Peyer's patch (tissue), 4 donors: Measurements from ENCODE around the gene OCA2. TPM values are rescaled to one million over a fixed set of nuclear protein-coding genes. Genes with fewer than 3 reads are reported as not detected.

Experiments used
- DNase-seq, 3 donors: peaks; one replicate each; pipeline ENCODE4 v3.0.0-alpha.2; 2017 to 2019
- H3K27ac ChIP-seq, 4 donors: fragments of 200-600 bp; sonication (generic); one replicate each; pipeline ENCODE4 v1.5.1; 2016 to 2019
- H3K27me3 ChIP-seq, 2 donors: fragments of 200-600 bp; sonication (generic); one replicate each; pipeline ENCODE4 v1.5.1; 2019
- H3K36me3 ChIP-seq, 3 donors: fragments of 200-600 bp; sonication (generic); one replicate each; pipeline ENCODE4 v1.5.1; 2016 to 2019
- H3K4me1 ChIP-seq, 4 donors: fragments of 200-600 bp; sonication (generic); one replicate each; pipeline ENCODE4 v1.5.1; 2016 to 2019
- H3K4me3 ChIP-seq, 4 donors: fragments of 200-600 bp; sonication (generic); 1 replicate in 3 of 4; 2 replicates in 1 of 4; pipeline ENCODE4 v1.5.1; 2016 to 2019; ENCODE audit warnings: mild to moderate bottlenecking in 1 of 4
- H3K9me3 ChIP-seq, 4 donors: fragments of 200-600 bp; sonication (generic); one replicate each; pipeline ENCODE4 v1.5.1; 2016 to 2019; ENCODE audit warnings: mild to moderate bottlenecking in 1 of 4
- POLR2A ChIP-seq, 2 donors: fragments of 450-650 bp; IDR thresholded peaks; one replicate each; pipeline ENCODE4 v1.5.1; 2017; ENCODE audit warnings: antibody characterized with exemption in 2 of 2, mild to moderate bottlenecking in 2 of 2, moderate library complexity in 2 of 2
- total RNA-seq, 4 donors: library from RNA; depleted of rRNA; stranded (reverse); fragments of >200 nt; gene quantifications; one replicate each; pipeline ENCODE4 v1.1.0, GENCODE V29; 2016
- TF ChIP-seq, protein P1 (sequence below), 6 experiments: fragments of 450-650 bp in 4 of 6; fragments of 200-600 bp in 2 of 6; sonication (generic) in 1 of 6; IDR thresholded peaks; one replicate each; pipeline ENCODE4 v1.5.1; 2017 to 2019; ENCODE audit warnings: antibody characterized with exemption in 6 of 6, mild to moderate bottlenecking in 3 of 6, moderate library complexity in 1 of 6

OCA2 gene
- total RNA-seq, 4 donors from 2014 or later = 1.4 to 3.0 TPM; not detected in 2

DNA sequence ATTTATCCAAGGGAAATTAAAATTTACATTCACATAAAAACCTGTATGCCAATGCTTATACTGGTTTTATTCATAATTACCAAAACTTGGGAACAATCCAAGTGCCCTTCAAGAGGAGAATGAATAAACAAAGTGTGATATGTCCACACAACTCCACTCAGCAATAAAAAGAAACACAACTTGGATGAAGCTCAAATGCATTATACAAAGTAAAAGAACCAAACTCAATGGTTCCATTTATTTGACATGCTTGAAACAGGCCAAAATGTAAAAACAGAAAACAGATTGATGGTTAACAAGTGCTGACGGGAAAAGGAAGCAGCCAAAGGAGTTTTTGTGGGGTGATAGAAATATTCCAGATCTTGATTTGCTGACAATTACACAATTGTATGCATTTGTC, 23.5 kb downstream of the OCA2 start:
- H3K4me3 ChIP-seq = no peak overlapping the region

DNA sequence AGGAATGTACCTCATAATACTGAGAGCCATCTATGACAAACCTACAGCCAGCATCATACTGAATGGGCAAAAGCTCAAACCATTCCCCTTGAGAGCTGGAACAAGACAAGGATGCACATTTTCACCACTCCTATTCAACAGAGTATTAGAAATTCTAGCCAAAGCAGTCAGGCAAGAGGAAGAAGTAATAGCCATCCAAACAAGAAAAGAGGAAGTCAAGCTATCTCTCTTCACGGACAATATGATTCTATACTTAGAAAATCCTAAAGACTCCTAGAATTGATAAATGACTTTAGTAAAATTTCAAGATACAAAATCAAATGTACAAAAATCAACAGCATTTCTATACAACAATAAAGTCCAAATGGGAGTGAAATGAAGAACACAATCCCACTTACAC, 30.2 kb downstream of the OCA2 start:
- no peaks in the 10 kb centered on the region for H3K27me3 ChIP-seq
- no peak for TF ChIP-seq POLR2A (IDR thresholded peaks at IDR 0.05)
- TF ChIP-seq, protein P1, sequence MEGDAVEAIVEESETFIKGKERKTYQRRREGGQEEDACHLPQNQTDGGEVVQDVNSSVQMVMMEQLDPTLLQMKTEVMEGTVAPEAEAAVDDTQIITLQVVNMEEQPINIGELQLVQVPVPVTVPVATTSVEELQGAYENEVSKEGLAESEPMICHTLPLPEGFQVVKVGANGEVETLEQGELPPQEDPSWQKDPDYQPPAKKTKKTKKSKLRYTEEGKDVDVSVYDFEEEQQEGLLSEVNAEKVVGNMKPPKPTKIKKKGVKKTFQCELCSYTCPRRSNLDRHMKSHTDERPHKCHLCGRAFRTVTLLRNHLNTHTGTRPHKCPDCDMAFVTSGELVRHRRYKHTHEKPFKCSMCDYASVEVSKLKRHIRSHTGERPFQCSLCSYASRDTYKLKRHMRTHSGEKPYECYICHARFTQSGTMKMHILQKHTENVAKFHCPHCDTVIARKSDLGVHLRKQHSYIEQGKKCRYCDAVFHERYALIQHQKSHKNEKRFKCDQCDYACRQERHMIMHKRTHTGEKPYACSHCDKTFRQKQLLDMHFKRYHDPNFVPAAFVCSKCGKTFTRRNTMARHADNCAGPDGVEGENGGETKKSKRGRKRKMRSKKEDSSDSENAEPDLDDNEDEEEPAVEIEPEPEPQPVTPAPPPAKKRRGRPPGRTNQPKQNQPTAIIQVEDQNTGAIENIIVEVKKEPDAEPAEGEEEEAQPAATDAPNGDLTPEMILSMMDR (IDR thresholded peaks at IDR 0.05) = no peak
- no peaks in the 10 kb centered on the region for H3K4me1 ChIP-seq
- H3K27ac ChIP-seq = no peak overlapping the region
- no peak overlapping the region for H3K4me3 ChIP-seq
- no peaks in the 10 kb centered on the region for H3K36me3 ChIP-seq
- no peaks in the 10 kb centered on the region for H3K9me3 ChIP-seq
- DNase-seq = no peak

More for the DNA sequence above, 23.5 kb downstream of the OCA2 start:
- H3K9me3 ChIP-seq = no peaks in the 10 kb centered on the region
- no peak for DNase-seq
- no peak overlapping the region for H3K27ac ChIP-seq
- H3K4me1 ChIP-seq = no peaks in the 10 kb centered on the region
- no peaks in the 10 kb centered on the region for H3K36me3 ChIP-seq
- TF ChIP-seq, protein P1 (IDR thresholded peaks at IDR 0.05) = no peak
- no peak for TF ChIP-seq POLR2A (IDR thresholded peaks at IDR 0.05)
- no peaks in the 10 kb centered on the region for H3K27me3 ChIP-seq

GRCh38 chr15:28066231-28066630, 32.9 kb downstream of the OCA2 start:
- TF ChIP-seq, protein P1 (IDR thresholded peaks at IDR 0.05) = no peak
- TF ChIP-seq POLR2A (IDR thresholded peaks at IDR 0.05) = no peak
- Histone ChIP-seq H3K27ac (no peak overlapping the region), H3K4me3 (no peak overlapping the region), H3K27me3 (no peaks in the 10 kb centered on the region), H3K9me3 (no peaks in the 10 kb centered on the region), H3K4me1 (no peaks in the 10 kb centered on the region), H3K36me3 (no peaks in the 10 kb centered on the region)
- DNase-seq = no peak

DNA sequence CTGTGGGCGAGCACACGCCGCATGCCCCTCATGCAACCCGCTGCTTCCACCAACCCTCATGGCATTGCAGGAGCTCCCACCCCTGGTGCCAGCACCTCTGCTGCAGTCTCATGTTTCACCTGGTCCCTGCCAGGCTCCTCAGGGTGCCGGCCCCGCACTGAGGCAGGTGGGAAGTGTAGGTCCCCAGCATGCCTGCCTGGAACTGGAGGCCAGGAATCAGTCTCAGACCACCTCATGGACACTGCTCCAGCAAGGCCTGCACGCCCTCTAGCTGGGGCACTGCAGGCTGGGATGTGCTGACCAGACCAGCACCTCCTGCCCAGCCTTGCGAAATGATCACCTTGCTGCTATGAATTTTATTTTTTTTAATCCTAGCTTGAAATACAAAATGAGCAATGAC, 39.1 kb downstream of the OCA2 start:
- TF ChIP-seq POLR2A (IDR thresholded peaks at IDR 0.05) = no peak
- TF ChIP-seq, protein P1 (IDR thresholded peaks at IDR 0.05) = no peak
- no peaks in the 10 kb centered on the region for H3K36me3 ChIP-seq
- no peaks in the 10 kb centered on the region for H3K4me1 ChIP-seq
- no peak for DNase-seq
- no peaks in the 10 kb centered on the region for H3K9me3 ChIP-seq
- H3K27ac ChIP-seq = no peak overlapping the region
- no peaks in the 10 kb centered on the region for H3K27me3 ChIP-seq
- H3K4me3 ChIP-seq = no peak overlapping the region

DNA sequence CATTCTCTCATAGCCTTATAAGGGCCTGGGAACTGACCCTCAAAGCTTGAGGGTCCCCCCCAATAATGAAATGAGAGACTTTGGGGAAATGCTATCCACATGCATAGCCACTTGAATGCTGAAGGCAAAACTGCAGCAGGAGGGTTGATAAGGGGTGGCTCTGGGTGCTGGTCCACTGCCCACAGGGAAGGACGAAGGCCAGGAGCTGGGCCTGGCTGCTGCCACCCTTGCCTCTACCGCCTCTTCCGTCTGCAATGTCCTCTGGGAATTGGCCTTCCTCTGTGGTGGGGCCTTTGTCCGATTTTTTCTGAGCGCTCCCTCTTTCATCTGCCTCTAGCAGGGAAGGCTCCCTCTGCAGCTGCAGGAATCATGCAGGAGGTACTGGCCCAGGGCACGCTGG, 41.0 kb downstream of the OCA2 start:
- Histone ChIP-seq H3K9me3 (no peaks in the 10 kb centered on the region), H3K4me3 (no peak overlapping the region), H3K27ac (no peak overlapping the region), H3K4me1 (no peaks in the 10 kb centered on the region), H3K36me3 (no peaks in the 10 kb centered on the region), H3K27me3 (no peaks in the 10 kb centered on the region)
- TF ChIP-seq, protein P1 (IDR thresholded peaks at IDR 0.05) = no peak
- no peak for TF ChIP-seq POLR2A (IDR thresholded peaks at IDR 0.05)
- no peak for DNase-seq
